Measurements from ENCODE around the gene JAKMIP1. TPM values are rescaled to one million over a fixed set of nuclear protein-coding genes. Genes with fewer than 3 reads are reported as not detected.

Gene JAKMIP1
- not detected in 2 replicates for total RNA-seq

DNA sequence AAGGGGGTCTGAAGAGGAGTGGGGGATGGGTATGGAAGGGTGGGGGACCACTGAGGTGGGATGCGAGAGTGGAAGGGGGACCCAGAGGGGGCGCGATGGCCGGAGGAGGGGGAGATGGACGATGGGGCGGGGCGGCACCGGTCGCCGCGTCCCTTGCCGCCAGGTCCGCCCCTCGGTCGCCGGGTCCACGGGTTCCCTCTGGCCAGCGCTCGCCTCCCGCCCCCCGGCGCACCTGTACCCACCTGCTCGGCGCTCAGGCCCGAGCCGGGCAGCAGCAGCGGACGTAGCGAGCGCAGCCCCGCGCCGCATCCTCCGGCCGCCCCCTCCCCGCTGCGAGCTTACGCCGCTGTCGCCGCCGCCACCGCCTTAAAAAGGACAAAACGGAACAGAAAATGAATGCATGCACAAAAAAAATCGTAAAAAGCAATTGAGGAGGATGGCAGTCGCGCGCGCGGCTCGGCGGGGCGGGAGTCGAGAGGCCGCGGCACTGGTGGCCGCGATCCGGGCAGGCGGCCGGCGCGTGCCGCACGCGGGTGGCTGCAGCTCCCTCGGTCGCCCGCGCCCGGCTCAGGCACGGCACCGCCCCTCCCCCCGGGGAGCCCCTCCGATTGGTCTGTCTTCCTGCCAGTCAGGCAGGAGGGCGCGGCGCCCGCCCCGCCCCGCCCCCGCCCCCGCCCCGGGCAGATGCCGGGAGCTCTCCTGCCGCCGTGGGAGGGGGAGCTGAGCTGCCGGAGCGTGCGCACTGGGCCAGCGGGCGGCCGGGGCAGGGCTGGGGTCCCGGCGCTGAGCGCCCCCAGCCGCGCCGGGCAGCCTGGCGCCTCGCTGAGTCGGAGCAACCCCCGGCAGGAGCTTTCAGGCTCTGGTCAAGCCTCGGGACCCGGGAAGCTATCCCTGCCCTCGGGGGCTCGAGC, at the start of gene JAKMIP1:
Gene JAKMIP1, minus strand, starts transcription at position 539 of the 911 bp plus-strand sequence. CDS start 87,699 bp downstream, outside the sequence.

GRCh38 chr4:6018331-6018730, 182.0 kb downstream of the JAKMIP1 start, which contains the start of gene C4orf50:
Gene C4orf50, minus strand, starts transcription at chr4:6018431.

Other genes with a start within 250 kb of the JAKMIP1 start
- not detected in 2 replicates for gene C4orf50, start 182.1 kb downstream of the JAKMIP1 start, total RNA-seq
- 35.8 and 44.3 TPM in 2 replicates for gene WFS1, start 69.3 kb upstream of the JAKMIP1 start, total RNA-seq

Data from epithelial cell of alveolus of lung (primary cell).